Caco-2 (cell line): ENCODE data around the gene SNPH. TPM values are rescaled to one million over a fixed set of nuclear protein-coding genes. Genes with fewer than 3 reads are reported as not detected.

Source experiments
- BruUV-seq: library from RNA; stranded (reverse); fragments of 400-500 nt; replicated peaks from 2 replicates; lab custom pipeline; 2021; lab: Mats Ljungman, UMichigan
- CTCF ChIA-PET: fragments of 300-600 bp; sonication (Branson Sonifier 250); formaldehyde crosslinking; loops from one replicate; lab custom pipeline; 2022; ENCODE audit warnings: antibody characterized with exemption; lab: Charles Lee
- POLR2A ChIA-PET: fragments of 300-600 bp; sonication (Branson Sonifier 250); formaldehyde crosslinking; loops from one replicate; lab custom pipeline; 2022; ENCODE audit warnings: antibody characterized with exemption; lab: Charles Lee
- DNase-seq, 2 experiments: peaks; one replicate each; pipeline versions ENCODE4 v3.0.0 to v3.0.0-alpha.2; 2020 to 2022
- H3K27me3 ChIP-seq: replicated peaks from 2 replicates; pipeline ENCODE4 v1.6.0; 2011; ENCODE audit warnings: low read length; ENCODE audit not compliant: control insufficient read depth, insufficient read depth
- H3K36me3 ChIP-seq: 2 replicates; pipeline ENCODE4 v1.5.1; 2011; ENCODE audit warnings: low read length; ENCODE audit not compliant: control insufficient read depth, insufficient read depth
- H3K4me1 ChIP-seq: fragments of 250-450 bp; sonication (Bioruptor Pico); 2 replicates; pipeline ENCODE4 v1.5.1; 2020; ENCODE audit warnings: mild to moderate bottlenecking
- H3K4me3 ChIP-seq: 2 replicates; pipeline ENCODE4 v1.5.1; 2011; ENCODE audit warnings: low read depth, mild to moderate bottlenecking, control low read depth, low read length
- H3K9me3 ChIP-seq: fragments of 250-450 bp; sonication (Bioruptor Pico); 2 replicates; pipeline ENCODE4 v1.5.1; 2020; ENCODE audit warnings: mild to moderate bottlenecking, moderate library complexity
- H3K27ac Mint-ChIP-seq: one replicate; pipeline ENCODE4 v1.8.0; 2022; ENCODE audit warnings: mixed read lengths; ENCODE audit not compliant: unreplicated experiment
- H3K27me3 Mint-ChIP-seq: one replicate; pipeline ENCODE4 v1.8.0; 2022; ENCODE audit warnings: mixed read lengths; ENCODE audit not compliant: insufficient read depth, unreplicated experiment
- H3K36me3 Mint-ChIP-seq: one replicate; pipeline ENCODE4 v1.8.0; 2022; ENCODE audit warnings: mild to moderate bottlenecking, mixed read lengths; ENCODE audit not compliant: insufficient read depth, unreplicated experiment
- H3K4me1 Mint-ChIP-seq: one replicate; pipeline ENCODE4 v1.8.0; 2022; ENCODE audit warnings: low read depth, mixed read lengths; ENCODE audit not compliant: unreplicated experiment
- H3K4me3 Mint-ChIP-seq: one replicate; pipeline ENCODE4 v1.8.0; 2022; ENCODE audit warnings: mild to moderate bottlenecking, moderate library complexity, mixed read lengths; ENCODE audit not compliant: unreplicated experiment
- H3K9me3 Mint-ChIP-seq: one replicate; pipeline ENCODE4 v1.8.0; 2022; ENCODE audit warnings: mixed read lengths; ENCODE audit not compliant: unreplicated experiment
- CTCF ChIP-seq, 2 experiments: fragments of 200-600 bp in 1 of 2; IDR thresholded peaks; 1 replicate in 1 of 2; 2 replicates in 1 of 2; pipeline versions ENCODE4 v1.5.1 to v1.8.0; 2011 to 2022; ENCODE audit warnings: antibody characterized with exemption in 1 of 2, control low read depth in 1 of 2, inconsistent platforms in 1 of 2, low read depth in 1 of 2, low read length in 1 of 2, mild to moderate bottlenecking in 1 of 2, moderate library complexity in 1 of 2; ENCODE audit not compliant: insufficient read depth in 1 of 2, severe bottlenecking in 1 of 2, unreplicated experiment in 1 of 2
- intact Hi-C: fragments of 100-400 bp; cut with micrococcal nuclease; formaldehyde crosslinking; loops from one replicate; pipeline ENCODE4 v1.10.0; 2022; ENCODE audit not compliant: unreplicated experiment
- total RNA-seq: library from RNA; stranded (reverse); gene quantifications from 2 replicates; pipeline ENCODE4 v1.2.3, GENCODE V29; 2022

SNPH gene
- total RNA-seq, 1 experiment from 2014 or later, result 0.36 TPM

- no peak overlapping the region for H3K4me3 ChIP-seq
- Mint-ChIP-seq H3K4me3 (no peak overlapping the region), H3K9me3 (no peaks in the 10 kb centered on the region), H3K36me3 (peaks cover 21% of the 10 kb centered on the region), H3K27me3 (no peaks in the 10 kb centered on the region), H3K4me1 (no peaks in the 10 kb centered on the region), H3K27ac (no peak overlapping the region)
- peaks cover 7% of the 10 kb centered on the region for H3K4me1 ChIP-seq
- intact Hi-C loops, result no loop called here
- H3K36me3 ChIP-seq, result peaks cover 3% of the 10 kb centered on the region
- BruUV-seq, result no TSS peak
- H3K27me3 ChIP-seq, result no peaks in the 10 kb centered on the region
- DNase-seq, result no peak
- ChIA-PET CTCF (no interaction called here), POLR2A (no interaction called here)
- no peak for TF ChIP-seq CTCF (IDR thresholded peaks at IDR 0.05; ENCODE audit: insufficient read depth in 1 of 2, low read depth in 1 of 2, low read length in 1 of 2, severe bottlenecking in 1 of 2, unreplicated experiment in 1 of 2)
- H3K9me3 ChIP-seq, result no peaks in the 10 kb centered on the region
Measured at GRCh38 chr20:1336699-1337367, 70.7 kb downstream of the SNPH start.

DNA sequence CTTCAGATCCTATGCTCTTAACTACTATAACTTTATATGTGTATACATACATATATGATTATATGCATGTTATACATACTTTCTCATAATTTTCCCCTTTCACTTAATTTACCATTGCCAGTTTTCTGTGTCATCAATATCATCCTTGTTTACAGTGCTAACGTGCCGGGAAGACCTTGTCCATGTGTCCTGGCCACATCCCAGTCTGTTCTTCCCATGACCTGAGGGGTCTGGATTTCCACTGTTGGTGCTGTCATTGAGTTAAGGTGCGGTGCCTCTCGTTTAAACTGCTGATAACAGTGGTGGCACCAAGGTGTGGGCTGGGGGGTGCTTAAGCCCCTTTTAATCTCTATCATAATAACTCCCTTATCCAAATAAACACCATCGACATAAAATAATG is 71.3 kb downstream of the SNPH start:
- Mint-ChIP-seq H3K36me3 (peaks cover 21% of the 10 kb centered on the region), H3K4me1 (no peaks in the 10 kb centered on the region), H3K27me3 (no peaks in the 10 kb centered on the region), H3K9me3 (no peaks in the 10 kb centered on the region), H3K27ac (no peak overlapping the region), H3K4me3 (no peak overlapping the region)
- ChIA-PET POLR2A (no interaction called here), CTCF (no interaction called here)
- Histone ChIP-seq H3K4me3 (no peak overlapping the region), H3K27me3 (no peaks in the 10 kb centered on the region), H3K4me1 (peaks cover 7% of the 10 kb centered on the region), H3K36me3 (peaks cover 3% of the 10 kb centered on the region), H3K9me3 (no peaks in the 10 kb centered on the region)
- intact Hi-C loops, result no loop called here
- TF ChIP-seq CTCF (IDR thresholded peaks at IDR 0.05; ENCODE audit: insufficient read depth in 1 of 2, low read depth in 1 of 2, low read length in 1 of 2, severe bottlenecking in 1 of 2, unreplicated experiment in 1 of 2), result no peak
- BruUV-seq, result no TSS peak
- no peak for DNase-seq

- Histone ChIP-seq H3K4me1 (peaks cover 7% of the 10 kb centered on the region), H3K4me3 (no peak overlapping the region), H3K27me3 (no peaks in the 10 kb centered on the region), H3K36me3 (no peaks in the 10 kb centered on the region; the same call in none of the 2 replicates), H3K9me3 (no peaks in the 10 kb centered on the region)
- Mint-ChIP-seq H3K27me3 (no peaks in the 10 kb centered on the region), H3K36me3 (peaks cover 21% of the 10 kb centered on the region), H3K9me3 (no peaks in the 10 kb centered on the region), H3K4me3 (no peak overlapping the region), H3K4me1 (no peaks in the 10 kb centered on the region), H3K27ac (no peak overlapping the region)
- TF ChIP-seq CTCF (IDR thresholded peaks at IDR 0.05; ENCODE audit: insufficient read depth in 1 of 2, low read depth in 1 of 2, low read length in 1 of 2, severe bottlenecking in 1 of 2, unreplicated experiment in 1 of 2), result no peak
- BruUV-seq, result no TSS peak
- ChIA-PET CTCF (no interaction called here), POLR2A (no interaction called here)
- DNase-seq, result no peak
- intact Hi-C loops, result no loop called here
Measured at GRCh38 chr20:1338096-1338495, 72.0 kb downstream of the SNPH start.
